22Rv1 (cell line): Measurements from ENCODE around the gene SCGB3A1.

Experiments used
- ZFX ChIP-seq: fragments of 450-650 bp; IDR thresholded peaks from 2 replicates; pipeline ENCODE4 v1.6.1; 2017; ENCODE audit warnings: antibody characterized with exemption, borderline replicate concordance
- TF ChIP-seq, protein P1 (sequence below): fragments of 450-650 bp; IDR thresholded peaks from 2 replicates; pipeline ENCODE4 v1.5.1; 2017; ENCODE audit warnings: mild to moderate bottlenecking

DNA sequence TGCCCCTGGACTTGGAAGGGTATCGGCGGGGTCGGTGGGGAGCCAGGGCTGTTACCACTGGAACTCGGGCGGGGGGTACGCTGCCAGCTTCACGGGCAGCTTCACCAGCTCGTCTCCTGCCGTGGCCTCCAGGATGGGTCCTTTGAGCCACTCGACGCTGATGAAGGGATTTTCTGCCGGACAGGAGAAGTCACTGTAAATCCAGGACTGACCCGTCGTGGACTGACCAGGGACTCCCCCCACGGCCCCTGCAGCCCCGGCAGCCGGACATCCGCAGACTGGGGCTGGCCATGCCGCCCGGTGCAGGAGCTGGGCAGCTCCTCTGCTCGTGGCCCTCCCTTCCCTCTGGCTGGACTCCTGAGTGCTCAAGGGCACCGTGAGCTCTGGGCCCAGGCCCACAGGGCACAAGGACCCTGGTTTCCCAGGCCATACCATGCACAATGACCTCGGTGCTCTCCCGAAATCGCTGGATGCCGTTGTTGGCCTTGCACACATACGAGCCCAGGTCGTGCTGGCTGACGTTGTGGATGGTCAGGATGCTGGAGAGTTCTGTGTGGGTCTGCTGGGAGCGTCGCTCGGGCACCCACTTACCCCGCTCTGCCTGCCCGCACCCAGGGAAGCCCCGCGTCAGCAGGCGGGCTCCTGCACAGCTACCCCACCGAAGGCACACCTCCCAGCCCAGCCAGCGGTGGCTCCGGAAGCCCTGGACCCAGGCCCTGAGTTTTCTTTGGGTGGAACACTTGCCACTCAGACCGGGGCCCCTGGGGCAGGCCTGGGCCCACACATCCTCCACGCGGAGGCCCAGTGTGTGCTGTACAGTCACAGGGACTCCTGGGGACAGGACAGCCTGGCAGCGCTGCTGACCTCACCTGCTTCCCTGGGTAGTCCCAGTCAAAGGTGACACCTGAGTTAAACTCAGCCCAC is 37.8 kb upstream of the SCGB3A1 start:
- TF ChIP-seq, protein P1, sequence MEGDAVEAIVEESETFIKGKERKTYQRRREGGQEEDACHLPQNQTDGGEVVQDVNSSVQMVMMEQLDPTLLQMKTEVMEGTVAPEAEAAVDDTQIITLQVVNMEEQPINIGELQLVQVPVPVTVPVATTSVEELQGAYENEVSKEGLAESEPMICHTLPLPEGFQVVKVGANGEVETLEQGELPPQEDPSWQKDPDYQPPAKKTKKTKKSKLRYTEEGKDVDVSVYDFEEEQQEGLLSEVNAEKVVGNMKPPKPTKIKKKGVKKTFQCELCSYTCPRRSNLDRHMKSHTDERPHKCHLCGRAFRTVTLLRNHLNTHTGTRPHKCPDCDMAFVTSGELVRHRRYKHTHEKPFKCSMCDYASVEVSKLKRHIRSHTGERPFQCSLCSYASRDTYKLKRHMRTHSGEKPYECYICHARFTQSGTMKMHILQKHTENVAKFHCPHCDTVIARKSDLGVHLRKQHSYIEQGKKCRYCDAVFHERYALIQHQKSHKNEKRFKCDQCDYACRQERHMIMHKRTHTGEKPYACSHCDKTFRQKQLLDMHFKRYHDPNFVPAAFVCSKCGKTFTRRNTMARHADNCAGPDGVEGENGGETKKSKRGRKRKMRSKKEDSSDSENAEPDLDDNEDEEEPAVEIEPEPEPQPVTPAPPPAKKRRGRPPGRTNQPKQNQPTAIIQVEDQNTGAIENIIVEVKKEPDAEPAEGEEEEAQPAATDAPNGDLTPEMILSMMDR, result no peak
- no peak for TF ChIP-seq ZFX
